Smooth muscle cell of the brain vasculature (primary cell): ENCODE measurements around the gene GTF2F1.
A peak's percentile ranks its signal among the peaks of the same experiment; 100 is the strongest.
"Not testable (repeated sequence)": the region's sequence is repeated elsewhere in the genome, so short reads cannot be mapped to it uniquely, and the experiment has no call there.

Source experiments
- DNase-seq: peaks from one replicate; pipeline ENCODE4 v3.0.0-alpha.2; 2012; ENCODE audit warnings: low read depth, low spot score

The GTF2F1 gene

DNA sequence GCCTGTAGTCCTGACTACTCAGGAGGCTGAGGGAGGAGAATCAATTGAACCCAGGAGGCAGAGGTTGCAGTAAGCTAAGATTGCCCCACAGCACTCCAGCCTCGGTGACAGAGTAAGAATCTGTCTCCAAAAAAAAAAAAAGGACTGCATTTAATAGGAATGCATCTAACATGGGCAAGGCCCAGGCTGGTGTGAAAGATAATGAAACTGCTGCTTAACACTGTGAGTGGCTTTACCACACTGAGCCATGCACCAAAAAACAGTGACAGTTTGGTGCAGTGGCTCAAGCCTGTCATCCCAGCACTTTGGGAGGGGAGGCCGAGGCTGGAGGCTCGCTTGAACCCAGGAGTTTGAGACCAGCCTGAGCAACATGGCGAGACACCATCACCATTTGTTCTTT is 8.6 kb downstream of the GTF2F1 start:
- no peak for DNase-seq

DNA sequence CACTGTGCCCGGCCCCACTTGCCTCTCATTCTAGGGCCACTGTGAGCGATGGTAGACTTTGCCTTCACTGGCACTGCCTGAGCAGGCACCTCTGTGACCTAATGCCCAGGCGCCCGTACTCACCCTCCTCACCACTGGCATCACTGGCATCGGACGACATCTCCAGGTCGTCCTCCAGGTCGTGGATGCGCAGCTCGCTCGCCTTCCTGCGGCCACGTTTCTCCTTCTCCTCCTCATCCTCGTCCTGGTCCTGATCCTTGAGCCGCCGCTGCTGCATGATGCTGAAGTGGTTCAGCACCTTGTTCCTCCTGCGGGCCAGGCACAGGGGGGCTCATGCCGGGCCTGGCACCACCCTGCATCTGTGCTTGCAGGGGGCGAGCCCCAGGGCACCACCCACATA is 9.8 kb downstream of the GTF2F1 start:
- DNase-seq = no peak

DNA sequence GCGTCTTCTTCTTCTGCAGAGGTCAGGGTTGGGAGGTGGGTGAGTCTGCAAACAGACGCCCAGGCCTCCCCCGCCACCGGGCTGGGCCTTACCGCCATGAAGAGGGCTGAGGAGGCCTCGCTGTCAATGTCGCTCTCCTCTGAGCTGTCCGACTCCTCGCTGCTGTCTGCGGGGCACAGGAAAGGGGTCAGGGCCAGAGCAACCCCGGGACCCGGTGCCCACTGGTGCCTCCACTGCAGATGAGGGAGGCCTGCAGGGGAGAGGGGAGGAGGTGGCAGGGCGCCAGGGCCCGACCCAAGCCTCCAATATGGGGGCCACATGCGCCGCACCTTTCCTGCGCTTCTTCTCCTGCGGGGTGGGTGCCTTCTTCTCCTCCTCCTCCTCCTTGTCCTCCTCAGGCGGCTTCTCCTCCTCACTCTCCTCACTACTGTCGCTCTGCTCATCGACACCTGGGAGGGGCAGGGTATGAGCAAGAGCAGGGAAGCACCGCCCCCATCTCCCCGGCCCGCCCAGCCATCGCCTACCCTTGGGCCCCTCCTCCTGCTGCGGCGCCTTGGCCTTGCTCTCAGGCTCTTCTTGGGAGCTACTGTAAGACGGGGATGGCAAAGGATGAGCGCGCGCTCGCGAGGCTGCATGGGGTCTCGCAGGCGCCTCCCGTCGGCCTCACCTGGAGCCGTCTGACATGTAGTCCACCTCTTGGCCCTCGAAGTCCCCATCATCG is 11.8 kb downstream of the GTF2F1 start:
- no peak for DNase-seq

DNA sequence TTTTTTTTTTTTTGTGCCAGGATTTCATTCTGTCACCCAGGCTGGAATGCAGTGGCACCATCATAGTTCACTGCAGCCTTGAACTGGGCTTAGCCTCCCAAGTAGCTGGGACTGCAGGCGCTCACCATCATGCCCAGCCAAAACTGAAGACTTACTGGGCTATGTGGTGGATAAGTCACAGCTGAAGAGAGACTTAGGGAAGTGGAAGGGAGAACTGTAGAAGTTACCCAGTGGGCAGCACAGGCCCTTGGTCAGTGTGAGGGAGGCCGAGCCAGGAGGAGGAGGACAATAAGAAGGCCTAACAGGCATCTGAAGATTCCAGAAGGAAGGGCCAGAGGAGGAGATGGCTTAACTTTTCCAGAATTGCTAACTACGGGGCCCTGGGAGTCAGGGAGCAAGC is 13.2 kb downstream of the GTF2F1 start:
- DNase-seq = no peak

DNA sequence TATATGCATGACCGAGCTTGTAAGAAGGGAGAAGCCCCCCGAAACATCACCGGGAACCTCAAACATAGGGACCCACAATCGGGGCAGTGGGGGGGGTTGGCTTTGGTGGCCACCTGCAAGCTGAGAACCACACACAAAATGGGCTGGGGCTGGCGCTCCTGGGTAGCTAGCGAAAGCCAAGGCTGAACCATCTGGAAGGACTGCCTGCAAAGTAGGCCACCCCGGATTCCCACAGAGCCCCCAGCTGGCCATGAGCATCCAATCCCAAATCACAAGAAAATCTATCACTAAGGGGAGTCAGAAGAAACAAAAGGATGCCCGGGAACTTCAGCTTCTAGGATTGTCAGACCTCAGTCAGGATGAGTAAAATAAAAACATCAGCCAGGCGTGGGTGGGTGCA is 14.5 kb downstream of the GTF2F1 start:
- DNase-seq = no peak

DNA sequence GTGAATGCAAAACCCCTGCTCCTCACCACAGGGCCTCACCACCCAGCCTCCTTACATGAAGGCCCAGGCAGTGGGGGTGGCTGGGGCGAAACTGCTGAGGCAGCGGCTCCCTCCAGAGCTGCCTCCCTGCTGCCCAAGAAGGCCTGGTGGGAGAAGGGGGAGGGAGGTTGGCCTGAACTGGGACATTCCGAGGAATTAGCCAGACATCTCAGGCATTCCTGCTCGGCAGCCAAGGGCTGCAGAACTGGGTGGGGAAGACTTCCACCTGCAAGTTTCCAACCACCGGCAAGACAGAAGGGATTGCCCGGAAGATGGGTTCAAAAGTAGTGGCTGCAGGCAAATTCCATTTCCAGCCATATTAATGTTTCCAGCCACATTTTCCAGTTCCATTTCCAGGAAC is 14.9 kb downstream of the GTF2F1 start:
- DNase-seq = no peak

DNA sequence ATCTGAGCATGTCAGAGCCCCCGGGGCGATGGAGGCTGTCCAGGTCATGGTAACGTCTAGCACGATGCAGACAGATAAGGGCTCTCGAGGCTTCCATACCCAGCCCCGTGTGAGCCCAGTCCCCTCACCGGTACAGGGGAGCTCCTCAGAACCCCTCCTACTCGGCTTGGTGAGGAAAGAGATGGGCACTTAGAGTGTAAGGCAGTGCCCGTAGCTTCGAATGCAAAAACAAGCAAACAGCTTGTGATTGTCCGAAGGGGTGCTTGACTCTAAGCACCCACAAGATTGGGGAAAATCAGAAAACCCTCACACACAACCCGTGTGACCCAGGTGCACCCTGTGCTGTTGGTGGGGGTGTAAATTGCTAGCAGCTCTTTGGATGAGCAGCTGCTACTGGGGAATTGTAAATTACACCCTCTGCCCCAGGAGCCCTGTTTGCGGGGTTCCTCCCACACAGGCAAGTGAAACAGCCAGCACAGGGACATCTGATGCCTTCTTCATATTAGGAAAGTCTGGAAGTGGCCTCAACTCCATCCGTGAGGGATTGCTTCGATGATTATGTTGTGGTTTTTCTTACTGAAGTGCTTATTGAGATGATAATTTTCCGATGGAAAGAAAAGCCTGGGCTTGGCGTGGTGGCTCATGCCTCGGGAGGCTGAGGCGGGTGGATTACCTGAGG is 16.3 kb downstream of the GTF2F1 start:
- DNase-seq = no peak

DNA sequence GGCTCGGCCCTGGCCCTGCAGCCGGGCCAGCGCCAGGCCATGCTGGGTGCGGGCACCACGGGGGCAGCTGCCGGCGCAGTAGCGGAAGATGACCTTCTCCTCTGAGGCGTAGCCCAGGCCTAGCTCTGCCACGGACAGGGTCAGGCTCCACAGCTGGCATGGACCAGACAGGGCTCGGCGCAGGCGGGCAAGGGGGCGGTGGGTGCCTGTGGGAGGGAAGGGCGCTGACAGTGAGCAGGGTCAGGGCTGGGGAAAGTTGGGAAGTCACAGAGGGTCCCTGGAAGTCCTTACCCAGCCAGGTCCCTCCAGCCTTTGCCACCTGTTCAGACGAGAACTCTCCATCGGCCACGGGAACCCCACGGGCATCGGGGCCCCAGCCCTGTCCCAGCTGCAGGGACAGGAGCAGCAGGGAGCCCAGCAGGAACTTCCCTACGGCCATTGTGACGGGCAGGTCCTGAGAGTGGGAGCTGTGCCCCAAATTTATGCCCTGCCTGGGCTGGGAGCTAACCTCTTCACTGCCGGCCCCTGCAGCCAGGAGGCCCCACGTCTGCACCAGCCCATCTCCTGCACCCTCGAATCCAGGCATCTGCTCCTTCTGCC is 17.5 kb downstream of the GTF2F1 start, which contains the start of gene PSPN:
PSPN (minus strand) TSS at position 523 of the 600 bp plus-strand sequence; CDS start at position 439, 84 bp downstream.
- DNase-seq = no peak

DNA sequence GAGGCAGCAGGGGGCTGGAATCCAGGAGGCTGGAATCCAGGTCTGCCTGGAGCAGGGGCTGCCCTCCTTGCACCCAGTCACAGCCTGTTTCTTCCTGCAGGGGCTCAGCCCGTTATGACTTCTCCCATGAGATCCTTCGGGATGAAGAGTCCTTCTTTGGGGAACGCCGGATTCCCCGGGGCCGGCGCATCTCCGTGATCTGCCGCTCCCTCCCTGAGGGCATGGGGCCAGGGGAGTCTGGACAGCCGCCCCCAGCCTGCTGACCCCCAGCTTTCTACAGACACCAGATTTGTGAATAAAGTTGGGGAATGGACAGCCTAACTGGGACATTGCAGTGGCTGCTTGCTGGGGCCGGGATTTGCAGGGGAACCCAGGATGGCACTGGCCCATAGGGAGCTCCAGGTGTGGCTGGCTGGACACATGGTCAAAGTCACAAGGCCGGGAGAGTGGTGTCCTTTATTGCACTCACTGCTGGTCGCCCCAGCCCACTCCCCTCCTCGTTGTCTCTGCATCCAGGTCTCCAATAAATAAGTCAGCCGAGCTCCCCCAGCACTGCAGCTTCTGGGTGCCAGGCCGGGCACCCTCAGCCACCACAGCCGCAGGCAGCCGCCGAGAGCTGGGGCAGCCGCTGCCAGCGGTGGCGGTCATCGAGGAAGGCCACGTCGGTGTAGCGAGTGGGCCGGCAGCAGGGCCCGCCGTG is 18.1 kb downstream of the GTF2F1 start:
- no peak for DNase-seq

DNA sequence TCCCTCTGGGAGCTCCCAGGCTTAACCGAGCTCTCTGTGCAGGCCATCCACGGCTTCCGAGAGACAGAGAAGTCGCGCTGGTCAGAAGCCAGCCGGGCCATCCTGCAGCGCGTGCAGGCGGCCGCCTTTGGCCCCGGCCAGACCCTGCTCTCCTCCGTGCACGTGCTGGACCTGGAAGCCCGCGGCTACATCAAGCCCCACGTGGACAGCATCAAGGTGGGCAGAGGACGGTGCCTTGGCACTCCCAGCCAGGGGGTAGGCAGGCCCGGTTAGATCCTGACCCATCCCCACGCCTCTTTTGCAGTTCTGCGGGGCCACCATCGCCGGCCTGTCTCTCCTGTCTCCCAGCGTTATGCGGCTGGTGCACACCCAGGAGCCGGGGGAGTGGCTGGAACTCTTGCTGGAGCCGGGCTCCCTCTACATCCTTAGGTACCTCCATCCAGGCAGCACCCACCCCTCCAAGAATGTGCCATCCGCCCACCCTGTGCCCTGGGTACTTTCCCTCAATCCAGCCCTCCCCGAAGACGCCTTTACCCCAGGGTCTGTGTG is 18.7 kb downstream of the GTF2F1 start:
- DNase-seq = no peak

DNA sequence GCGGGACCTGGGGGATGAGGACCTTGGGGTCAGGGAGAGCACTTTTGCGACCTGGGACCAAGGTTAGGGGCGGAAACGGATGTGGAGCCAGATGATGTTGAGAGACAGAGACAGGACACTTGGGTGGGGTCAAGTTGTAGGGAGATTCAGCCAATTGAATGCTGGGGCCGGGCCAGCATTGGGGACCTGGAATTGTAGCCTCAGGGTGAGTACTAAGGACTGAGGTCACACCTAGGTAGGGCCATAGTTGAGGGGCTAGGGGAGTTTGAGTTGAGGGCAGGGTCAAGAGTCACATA is 19.2 kb downstream of the GTF2F1 start:
- no peak for DNase-seq

DNA sequence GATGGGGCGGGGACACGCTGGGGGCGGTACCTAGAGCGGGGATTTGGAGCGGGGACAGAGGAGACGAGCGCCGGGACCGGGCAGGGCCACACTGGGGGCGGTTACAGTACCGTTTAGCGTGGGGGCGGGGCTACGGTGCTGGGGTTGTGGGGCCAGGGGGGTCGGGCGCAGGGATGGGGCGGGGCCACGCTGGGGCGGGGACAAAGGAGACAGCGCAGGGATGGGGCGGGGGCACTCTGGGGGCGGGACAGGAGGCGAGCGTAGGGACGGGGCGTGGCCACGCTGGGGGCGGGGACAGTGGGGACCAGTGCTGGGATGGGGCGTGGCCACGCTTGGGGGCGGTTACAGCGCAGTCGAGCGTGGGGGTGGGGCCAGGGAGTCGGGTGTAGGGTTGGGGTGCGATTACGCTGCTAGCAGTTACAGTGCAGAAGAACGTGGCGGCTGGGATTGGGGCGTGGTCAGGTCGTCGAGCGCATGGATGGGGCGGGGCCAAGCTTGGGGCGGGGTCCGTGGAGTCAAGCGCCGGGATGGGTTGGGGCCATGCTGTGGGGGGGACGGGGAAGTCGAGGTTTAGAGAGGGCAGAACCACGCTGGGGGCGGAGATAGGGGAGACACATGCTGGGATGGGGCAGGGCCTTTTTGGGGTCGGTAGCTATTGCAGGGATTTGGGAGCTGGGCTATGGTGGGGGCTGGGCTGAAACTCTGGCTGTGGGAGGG is 19.7 kb downstream of the GTF2F1 start:
- peak; percentile 92 for DNase-seq

DNA sequence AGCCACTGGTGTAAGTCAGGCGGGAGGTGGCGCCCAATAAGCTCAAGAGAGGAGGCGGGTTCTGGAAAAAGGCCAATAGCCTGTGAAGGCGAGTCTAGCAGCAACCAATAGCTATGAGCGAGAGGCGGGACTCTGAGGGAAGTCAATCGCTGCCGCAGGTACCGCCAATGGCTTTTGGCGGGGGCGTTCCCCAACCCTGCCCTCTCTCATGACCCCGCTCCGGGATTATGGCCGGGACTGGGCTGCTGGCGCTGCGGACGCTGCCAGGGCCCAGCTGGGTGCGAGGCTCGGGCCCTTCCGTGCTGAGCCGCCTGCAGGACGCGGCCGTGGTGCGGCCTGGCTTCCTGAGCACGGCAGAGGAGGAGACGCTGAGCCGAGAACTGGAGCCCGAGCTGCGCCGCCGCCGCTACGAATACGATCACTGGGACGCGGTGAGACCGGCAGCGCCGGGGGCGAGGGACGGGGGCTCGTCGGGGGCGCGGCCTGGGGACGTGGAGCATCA is 20.3 kb downstream of the GTF2F1 start, which contains the start of gene ALKBH7:
ALKBH7 (plus strand) TSS at position 201 of the 502 bp plus-strand sequence; CDS start at position 228, 27 bp downstream.
- DNase-seq = peak; percentile 99

DNA sequence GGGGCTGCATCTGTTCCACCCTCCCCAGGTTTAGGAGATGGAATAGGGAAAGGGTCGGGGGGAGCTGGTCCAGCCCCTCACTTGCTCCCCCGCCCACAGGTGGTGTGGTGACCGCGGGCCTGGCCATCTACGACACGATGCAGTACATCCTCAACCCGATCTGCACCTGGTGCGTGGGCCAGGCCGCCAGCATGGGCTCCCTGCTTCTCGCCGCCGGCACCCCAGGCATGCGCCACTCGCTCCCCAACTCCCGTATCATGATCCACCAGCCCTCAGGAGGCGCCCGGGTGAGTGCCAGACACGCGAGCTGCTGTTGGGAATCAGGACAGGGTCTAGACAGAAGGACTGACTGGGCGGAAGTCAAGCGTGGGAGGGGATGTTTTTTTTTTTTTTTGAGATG is 28.6 kb downstream of the GTF2F1 start:
- no peak for DNase-seq

DNA sequence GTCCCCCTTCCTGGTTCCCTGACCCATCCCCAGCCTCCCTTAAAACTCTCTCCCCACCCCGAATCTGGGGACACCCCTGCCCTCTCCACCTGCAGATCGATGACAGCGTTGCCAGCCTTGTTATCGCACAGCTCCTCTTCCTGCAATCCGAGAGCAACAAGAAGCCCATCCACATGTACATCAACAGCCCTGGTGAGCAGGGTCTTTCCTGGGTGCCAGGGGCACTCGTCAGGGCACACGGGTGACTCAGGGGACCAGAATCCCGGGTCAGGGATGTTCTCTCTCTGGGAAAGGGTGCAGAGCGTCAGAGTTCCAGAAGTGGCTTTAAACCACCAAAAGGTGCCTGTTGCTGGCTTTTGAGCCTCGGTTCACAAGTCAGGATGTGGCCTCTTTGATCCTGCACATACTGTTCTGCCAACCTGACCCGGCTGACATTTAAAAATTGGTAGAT is 30.6 kb downstream of the GTF2F1 start:
- DNase-seq = no peak

DNA sequence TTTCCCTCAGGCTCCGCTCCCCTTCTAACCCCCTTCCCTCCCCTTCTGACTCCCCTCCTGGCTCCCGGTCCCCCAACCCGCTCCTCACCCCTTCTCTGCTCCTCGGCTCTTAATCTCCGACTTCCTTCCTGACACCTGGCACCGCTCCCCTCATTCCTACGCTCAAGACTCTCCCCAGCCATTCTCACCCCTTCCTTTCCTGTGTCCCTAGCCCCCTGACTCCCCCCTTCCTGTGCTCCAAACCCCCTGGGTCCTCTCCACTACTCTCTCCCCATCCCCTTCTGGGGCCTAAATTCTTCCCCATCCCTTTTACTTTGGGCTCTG is 31.0 kb downstream of the GTF2F1 start:
- DNase-seq = no peak

DNA sequence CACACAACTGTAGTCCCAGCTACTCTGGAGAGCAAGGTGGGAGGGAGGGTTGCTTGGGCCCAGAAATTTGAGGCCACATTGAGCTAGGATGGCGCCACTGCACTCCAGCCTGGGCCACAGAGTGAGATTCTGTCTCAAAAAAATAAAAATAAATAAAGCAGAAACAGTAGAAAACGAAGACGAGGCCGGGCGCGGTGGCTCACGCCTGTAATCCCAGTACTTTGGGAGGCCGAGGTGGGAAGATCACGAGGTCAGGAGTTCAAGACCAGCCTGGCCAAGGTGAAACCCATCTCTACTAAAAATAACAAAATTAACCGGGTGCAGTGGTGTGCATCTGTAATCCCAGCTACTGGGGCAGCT is 32.1 kb downstream of the GTF2F1 start:
- not testable (repeated sequence) for DNase-seq

DNA sequence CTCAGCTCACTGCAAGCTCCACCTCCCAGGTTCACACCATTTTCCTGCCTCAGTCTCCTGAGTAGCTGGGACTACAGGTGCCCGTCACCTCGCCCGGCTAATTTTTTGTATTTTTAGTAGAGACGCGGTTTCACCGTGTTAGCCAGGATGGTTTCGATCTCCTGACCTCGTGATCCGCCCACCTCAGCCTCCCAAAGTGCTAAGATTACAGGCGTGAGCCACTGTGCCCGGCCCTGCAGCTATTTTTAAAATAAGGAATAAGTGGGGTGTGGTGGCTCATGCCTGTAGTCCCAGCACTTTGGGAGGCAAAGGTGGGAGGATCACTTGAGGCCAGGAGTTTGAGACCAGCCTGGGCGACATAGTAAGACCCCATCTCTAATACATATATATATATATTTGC is 32.5 kb downstream of the GTF2F1 start:
- not testable (repeated sequence) for DNase-seq

DNA sequence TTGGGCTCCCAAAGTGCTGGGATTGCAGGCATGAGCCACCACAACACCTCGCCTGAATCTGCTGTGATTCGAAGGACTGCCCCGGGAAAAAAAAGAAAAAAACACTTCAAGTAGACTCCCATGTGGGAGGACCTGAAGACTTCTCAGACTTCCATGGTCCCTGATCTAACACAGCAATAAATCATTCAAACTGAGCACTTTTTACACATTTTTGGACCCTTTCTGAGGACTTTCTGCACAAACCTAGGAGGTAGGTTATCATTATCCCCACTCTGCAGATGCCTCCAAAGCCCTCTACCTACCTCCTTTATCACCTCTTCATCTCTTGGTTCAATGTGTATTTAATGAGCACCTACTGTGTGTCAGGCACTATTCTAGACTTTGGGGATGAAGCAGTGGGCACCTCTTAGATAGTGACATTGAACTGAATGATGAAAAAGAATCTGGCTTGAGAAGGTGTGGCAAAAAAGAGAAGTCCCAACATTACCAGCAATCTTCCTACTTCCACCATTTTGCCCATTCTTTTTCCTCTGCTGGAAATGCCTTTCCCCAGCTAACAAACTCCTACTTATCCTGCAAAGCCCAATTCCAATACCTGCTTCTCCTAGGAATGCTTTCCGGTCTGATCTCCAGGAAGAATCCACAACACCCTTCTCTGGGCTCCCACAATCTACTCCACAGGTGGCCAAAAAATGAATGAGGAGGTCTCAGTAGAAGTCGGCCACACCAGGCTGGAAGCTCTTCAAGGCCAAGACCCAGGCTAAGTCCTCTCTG is 33.2 kb downstream of the GTF2F1 start:
- DNase-seq = no peak

DNA sequence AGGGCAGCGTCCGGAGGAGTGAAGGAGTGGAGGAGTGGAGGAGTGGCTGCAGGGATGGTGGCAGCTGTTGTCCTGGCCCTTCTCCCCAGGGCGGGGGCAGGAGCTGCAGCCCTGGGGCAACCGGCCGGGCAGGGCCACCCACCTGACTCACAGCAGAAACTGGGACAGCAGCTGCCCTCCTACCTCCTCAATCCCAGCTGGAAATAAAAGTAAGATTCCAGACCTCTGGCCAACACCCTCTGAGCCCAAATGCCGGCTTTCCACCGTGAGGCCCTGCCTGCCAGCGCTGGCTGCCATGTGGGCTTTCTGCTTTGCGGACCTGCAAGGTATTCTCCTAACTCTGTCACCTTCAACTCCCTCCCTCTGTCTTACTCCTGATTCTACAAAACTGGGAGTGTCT is 35.0 kb downstream of the GTF2F1 start:
- no peak for DNase-seq

DNA sequence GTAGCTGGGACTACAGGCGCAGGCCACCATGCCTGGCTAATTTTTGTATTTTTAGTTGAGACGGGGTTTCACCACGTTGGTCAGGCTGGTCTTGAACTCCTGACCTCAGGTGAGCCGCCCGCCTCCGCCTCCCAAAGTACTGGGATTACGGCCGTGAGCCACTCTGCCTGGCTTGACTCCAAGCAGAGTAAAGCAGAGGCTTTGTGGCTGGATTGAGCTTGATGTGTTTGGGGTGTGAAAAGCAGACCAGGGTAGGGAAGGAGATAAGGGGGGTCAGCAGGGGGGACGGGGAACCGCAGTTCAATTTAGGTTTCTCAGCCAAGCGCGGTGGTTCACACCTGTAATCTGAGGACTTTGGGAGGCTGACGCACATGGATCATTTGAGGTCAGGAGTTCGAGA is 35.8 kb downstream of the GTF2F1 start:
- no peak for DNase-seq
